Small intestine (tissue), 7 donors: ENCODE results near the gene BRD3. TPM values are rescaled to one million over a fixed set of nuclear protein-coding genes. Genes with fewer than 3 reads are reported as not detected.

Experiments used
- DNase-seq, 2 donors: peaks; one replicate each; pipeline versions ENCODE4 v3.0.0 to v3.0.0-alpha.2; 2013
- FAIRE-seq: peaks from 2 replicates; lab custom pipeline; 2012; peaks lifted over from hg19 to GRCh38; lab: Jason Lieb, UNC
- H3K27ac ChIP-seq, 3 donors: one replicate each; pipeline ENCODE4 v1.5.1; 2013; ENCODE audit warnings: low read length in 2 of 3, mild to moderate bottlenecking in 2 of 3, control low read depth in 1 of 3, inconsistent platforms in 1 of 3, low read depth in 1 of 3, moderate library complexity in 1 of 3
- H3K27me3 ChIP-seq, 3 donors: one replicate each; pipeline ENCODE4 v1.6.1; 2013; ENCODE audit warnings: low read length in 3 of 3, inconsistent platforms in 1 of 3; ENCODE audit not compliant: control insufficient read depth in 3 of 3, insufficient read depth in 3 of 3
- H3K36me3 ChIP-seq, 3 donors: one replicate each; pipeline ENCODE4 v1.6.1; 2013; ENCODE audit warnings: low read length in 3 of 3, inconsistent platforms in 1 of 3, low read depth in 1 of 3, mild to moderate bottlenecking in 1 of 3, moderate library complexity in 1 of 3; ENCODE audit not compliant: control insufficient read depth in 3 of 3, insufficient read depth in 2 of 3
- H3K4me1 ChIP-seq, 3 donors: one replicate each; pipeline ENCODE4 v1.6.1; 2013; ENCODE audit warnings: low read length in 2 of 3, inconsistent platforms in 1 of 3, low read depth in 1 of 3, mild to moderate bottlenecking in 1 of 3, moderate library complexity in 1 of 3; ENCODE audit not compliant: control insufficient read depth in 3 of 3, insufficient read depth in 2 of 3
- H3K4me3 ChIP-seq, 3 donors: one replicate each; pipeline ENCODE4 v1.5.1; 2013; ENCODE audit warnings: low read length in 3 of 3, control low read depth in 1 of 3, inconsistent platforms in 1 of 3, low read depth in 1 of 3, mild to moderate bottlenecking in 1 of 3, moderate library complexity in 1 of 3
- H3K9me3 ChIP-seq, 2 donors: one replicate each; pipeline ENCODE4 v1.6.1; 2013; ENCODE audit warnings: low read depth in 1 of 2, low read length in 1 of 2; ENCODE audit not compliant: control insufficient read depth in 2 of 2, insufficient read depth in 1 of 2
- WGBS, 3 donors: extraction: QIAGEN DNeasy Blood & Tissue Kit; methylation state at CpG; one replicate each; pipeline ENCODE4 v1.1.7; 2013; 5-methylcytosine and 5-hydroxymethylcytosine counted together
- polyA plus RNA-seq, 4 donors: library from polyadenylated mRNA; stranded (reverse) in 3 of 4; unstranded in 1 of 4; fragments of 200-250 nt in 3 of 4; fragments of 120-200 nt in 1 of 4; gene quantifications; one replicate each; pipeline versions ENCODE4 v1.2.1 to v1.2.3, GENCODE V29; 2013
- donor health status: healthy with polysubstance abuse.
- donor health status: control.
- donor health status: control.
- donor health status: Bipolar disorder and iron deficiency.
- donor health status: healthy.

The BRD3 gene
- polyA plus RNA-seq, 4 donors, result 4.3 to 23.9 (median 8.5) TPM

GRCh38 chr9:134063571-134064450, 4.0 kb downstream of the BRD3 start:
- DNase-seq (no peak), FAIRE-seq (no peak)
- H3K9me3 ChIP-seq, result no peaks in the 10 kb centered on the region
- no peak overlapping the region for H3K4me3 ChIP-seq
- WGBS, 3 donors, result 80 to 89% (median 84%) methylated on average over 29 of the region's 29 CpGs
- no peak overlapping the region for H3K27ac ChIP-seq
- peaks cover 0 to 57% (median 6%) of the 10 kb centered on the region in 3 donors for H3K4me1 ChIP-seq
- no peaks in the 10 kb centered on the region for H3K27me3 ChIP-seq
- H3K36me3 ChIP-seq, result peaks cover 0 to 47% (median 0%) of the 10 kb centered on the region in 3 donors

GRCh38 chr9:134063088-134063570, 4.7 kb downstream of the BRD3 start:
- no peak overlapping the region for H3K27ac ChIP-seq
- 88 to 90% (median 88%) methylated on average over 13 to 15 of the region's 15 CpGs for WGBS, 3 donors
- DNase-seq (no peak), FAIRE-seq (no peak)
- no peaks in the 10 kb centered on the region for H3K9me3 ChIP-seq
- H3K36me3 ChIP-seq, result peaks cover 0 to 50% (median 0%) of the 10 kb centered on the region in 3 donors
- H3K4me1 ChIP-seq, result peaks cover 0 to 62% (median 6%) of the 10 kb centered on the region in 3 donors
- H3K4me3 ChIP-seq, result no peak overlapping the region
- no peaks in the 10 kb centered on the region for H3K27me3 ChIP-seq

- FAIRE-seq, result no peak
- Histone ChIP-seq H3K9me3 (no peaks in the 10 kb centered on the region), H3K4me3 (no peak overlapping the region), H3K27ac (peak overlapping the region in 1 of 3 donors; percentile 28), H3K4me1 (peaks cover 0 to 67% (median 6%) of the 10 kb centered on the region in 3 donors), H3K27me3 (no peaks in the 10 kb centered on the region), H3K36me3 (peaks cover 0 to 56% (median 0%) of the 10 kb centered on the region in 3 donors)
- DNase-seq, result no peak
- 75 to 83% (median 78%) methylated on average over 22 of the region's 22 CpGs for WGBS, 3 donors
Measured at GRCh38 chr9:134062461-134063087, 5.3 kb downstream of the BRD3 start.

GRCh38 chr9:134061688-134062371, 6.0 kb downstream of the BRD3 start:
- Histone ChIP-seq H3K36me3 (peaks cover 0 to 63% (median 0%) of the 10 kb centered on the region in 3 donors), H3K27ac (peak overlapping the region in 1 of 3 donors; percentile 28), H3K4me1 (peaks cover 0 to 75% (median 6%) of the 10 kb centered on the region in 3 donors), H3K27me3 (no peaks in the 10 kb centered on the region), H3K9me3 (no peaks in the 10 kb centered on the region), H3K4me3 (no peak overlapping the region)
- 43 to 74% (median 61%) methylated on average over 18 to 22 of the region's 22 CpGs for WGBS, 3 donors
- DNase-seq, result peak in 1 of 2 donors; percentile 45
- FAIRE-seq, result no peak

- FAIRE-seq (no peak), DNase-seq (no peak)
- 76 to 90% (median 88%) methylated on average over 4 of the region's 4 CpGs for WGBS, 3 donors
- Histone ChIP-seq H3K27me3 (no peaks in the 10 kb centered on the region), H3K4me1 (peaks cover 2 to 78% (median 5%) of the 10 kb centered on the region in 3 donors), H3K36me3 (peaks cover 0 to 67% (median 0%) of the 10 kb centered on the region in 3 donors), H3K4me3 (no peak overlapping the region), H3K27ac (no peak overlapping the region), H3K9me3 (no peaks in the 10 kb centered on the region)
Measured at GRCh38 chr9:134061019-134061687, 6.7 kb downstream of the BRD3 start.

GRCh38 chr9:134060546-134060945, 7.3 kb downstream of the BRD3 start:
- H3K27me3 ChIP-seq, result no peaks in the 10 kb centered on the region
- H3K4me3 ChIP-seq, result no peak overlapping the region
- no peaks in the 10 kb centered on the region for H3K9me3 ChIP-seq
- H3K27ac ChIP-seq, result no peak overlapping the region
- no peak for FAIRE-seq
- peaks cover under 1 to 78% (median 5%) of the 10 kb centered on the region in 3 donors for H3K4me1 ChIP-seq
- WGBS, 3 donors, result 65 to 80% (median 77%) methylated on average over 3 to 4 of the region's 4 CpGs
- no peak for DNase-seq
- H3K36me3 ChIP-seq, result peaks cover 0 to 72% (median 0%) of the 10 kb centered on the region in 3 donors

- no peak for DNase-seq
- H3K36me3 ChIP-seq, result peaks cover 0 to 73% (median 0%) of the 10 kb centered on the region in 3 donors
- H3K4me3 ChIP-seq, result no peak overlapping the region
- no peaks in the 10 kb centered on the region for H3K27me3 ChIP-seq
- H3K4me1 ChIP-seq, result peaks cover 0 to 79% (median 5%) of the 10 kb centered on the region in 3 donors
- 72 to 88% (median 81%) methylated on average over 16 to 17 of the region's 17 CpGs for WGBS, 3 donors
- no peaks in the 10 kb centered on the region for H3K9me3 ChIP-seq
- no peak for FAIRE-seq
- H3K27ac ChIP-seq, result no peak overlapping the region
Measured at GRCh38 chr9:134059661-134060395, 8.0 kb downstream of the BRD3 start.
